Caki2 (cell line): Measurements from ENCODE around the gene EVC2. TPM values are rescaled to one million over a fixed set of nuclear protein-coding genes. Genes with fewer than 3 reads are reported as not detected.

Experiments used
- DNase-seq: peaks from one replicate; pipeline ENCODE4 v3.0.0-alpha.2; 2015; ENCODE audit warnings: low read depth
- in situ Hi-C: cut with HindIII; loops from 2 replicates; pipeline ENCODE4 v1.10.0; 2016; ENCODE audit warnings: low sequenced_read_pairs, low pct_unique_long_range_greater_than_20kb, mixed read lengths
- total RNA-seq: library from RNA; depleted of rRNA; stranded (reverse); fragments of >200 nt; shearing (Covaris generic); gene quantifications from 2 replicates; pipeline ENCODE4 v1.2.3, GENCODE V29; 2014; ENCODE audit warnings: low replicate concordance

EVC2 gene
- total RNA-seq, 1 experiment from 2014 or later: not detected

DNA sequence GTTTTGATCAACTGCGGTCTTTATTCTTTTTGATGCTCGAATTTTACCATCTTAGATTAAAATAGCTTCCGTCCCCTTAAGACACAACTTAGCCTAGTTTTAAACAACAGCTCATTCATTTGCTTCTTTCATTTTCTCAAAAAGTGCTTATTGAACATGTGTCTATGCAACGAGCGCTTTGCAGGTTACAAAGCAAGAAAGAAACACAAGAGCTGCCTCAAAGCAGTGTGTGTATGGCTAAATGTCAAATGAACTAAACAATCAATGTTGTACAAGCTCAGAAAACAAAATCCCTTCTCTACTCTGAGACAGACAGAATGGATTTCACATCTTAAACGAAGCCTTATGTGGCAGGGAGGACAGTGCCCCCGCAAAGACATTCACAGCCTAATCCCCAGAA, 61.0 kb downstream of the EVC2 start:
- in situ Hi-C loops: no loop called here
- no peak for DNase-seq

DNA sequence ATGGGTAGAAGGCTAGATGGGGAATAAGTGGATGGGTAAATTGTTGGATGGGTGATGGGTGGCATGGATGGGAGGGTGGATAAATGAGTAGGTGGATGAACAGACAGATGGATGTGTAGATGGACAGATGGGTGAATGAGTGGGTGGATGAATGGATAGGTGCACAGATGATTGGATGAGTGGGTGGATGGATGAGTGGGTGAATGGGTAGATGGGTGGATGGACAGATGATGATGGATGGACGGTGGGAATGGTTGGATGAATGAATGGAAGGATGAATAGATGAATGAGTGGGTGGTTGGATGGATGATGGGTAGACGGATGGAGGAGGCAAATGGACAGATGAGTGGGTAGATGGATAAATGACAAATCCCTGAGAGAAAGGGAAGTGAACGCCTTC, 68.3 kb downstream of the EVC2 start:
- DNase-seq: no peak
- in situ Hi-C loops: no loop called here

DNA sequence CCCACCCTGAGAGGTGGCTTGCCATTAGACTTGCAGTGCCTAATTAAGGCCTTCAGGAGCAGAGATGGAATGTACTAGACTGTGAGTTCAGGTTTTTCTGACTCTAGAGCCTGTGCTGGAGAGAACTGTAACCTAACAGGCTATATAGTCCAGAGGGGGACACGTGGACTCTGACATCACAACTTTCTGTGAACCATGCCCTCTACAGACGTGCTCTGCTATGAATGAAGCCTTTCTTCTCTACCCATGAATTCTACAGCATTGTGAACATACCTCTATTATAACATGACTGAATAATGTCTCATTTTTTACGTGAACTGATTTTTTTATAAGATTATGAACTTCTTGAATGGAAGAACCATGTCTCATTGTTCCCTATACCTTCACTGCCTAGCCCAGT, 68.8 kb downstream of the EVC2 start:
- no peak for DNase-seq
- in situ Hi-C loops: no loop called here

DNA sequence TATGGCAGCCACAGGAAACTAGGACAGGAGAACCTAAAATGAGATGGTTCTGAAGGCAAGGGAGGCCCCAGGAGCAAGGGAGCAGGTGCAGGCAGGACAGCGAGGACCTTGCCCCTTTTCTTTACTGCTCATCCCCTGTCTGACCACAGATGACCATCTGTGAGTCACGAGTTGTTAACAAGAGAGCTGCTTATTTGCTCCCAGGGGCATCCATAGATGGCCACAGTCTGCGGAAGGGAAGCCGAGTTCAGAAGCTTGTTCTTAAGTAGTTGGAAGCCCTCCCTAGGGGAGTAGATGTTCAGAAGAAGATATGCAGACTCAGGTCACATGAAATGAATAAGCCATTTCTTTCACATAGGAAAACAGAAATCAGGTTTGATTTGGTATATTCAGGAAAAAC, 69.4 kb downstream of the EVC2 start:
- no peak for DNase-seq
- in situ Hi-C loops: no loop called here

DNA sequence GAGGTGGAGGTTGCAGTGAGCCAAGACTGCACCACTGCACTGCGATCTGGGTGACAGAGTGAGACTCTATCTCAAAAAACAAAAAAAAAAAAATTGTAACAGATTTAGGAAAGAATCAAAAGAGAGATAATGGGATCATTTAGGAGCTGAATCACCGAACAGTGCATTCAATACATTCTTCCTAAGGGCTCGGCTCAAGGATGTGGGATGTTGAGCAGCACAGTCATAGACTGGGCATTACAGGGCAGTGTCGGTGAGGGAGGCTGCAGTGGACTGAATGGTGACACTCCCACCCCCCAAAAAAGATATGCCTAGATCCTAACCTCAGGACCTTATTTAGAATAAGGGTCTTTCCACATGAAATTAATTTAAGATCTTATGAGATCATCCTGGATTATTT, 70.0 kb downstream of the EVC2 start:
- in situ Hi-C loops: no loop called here
- no peak for DNase-seq

DNA sequence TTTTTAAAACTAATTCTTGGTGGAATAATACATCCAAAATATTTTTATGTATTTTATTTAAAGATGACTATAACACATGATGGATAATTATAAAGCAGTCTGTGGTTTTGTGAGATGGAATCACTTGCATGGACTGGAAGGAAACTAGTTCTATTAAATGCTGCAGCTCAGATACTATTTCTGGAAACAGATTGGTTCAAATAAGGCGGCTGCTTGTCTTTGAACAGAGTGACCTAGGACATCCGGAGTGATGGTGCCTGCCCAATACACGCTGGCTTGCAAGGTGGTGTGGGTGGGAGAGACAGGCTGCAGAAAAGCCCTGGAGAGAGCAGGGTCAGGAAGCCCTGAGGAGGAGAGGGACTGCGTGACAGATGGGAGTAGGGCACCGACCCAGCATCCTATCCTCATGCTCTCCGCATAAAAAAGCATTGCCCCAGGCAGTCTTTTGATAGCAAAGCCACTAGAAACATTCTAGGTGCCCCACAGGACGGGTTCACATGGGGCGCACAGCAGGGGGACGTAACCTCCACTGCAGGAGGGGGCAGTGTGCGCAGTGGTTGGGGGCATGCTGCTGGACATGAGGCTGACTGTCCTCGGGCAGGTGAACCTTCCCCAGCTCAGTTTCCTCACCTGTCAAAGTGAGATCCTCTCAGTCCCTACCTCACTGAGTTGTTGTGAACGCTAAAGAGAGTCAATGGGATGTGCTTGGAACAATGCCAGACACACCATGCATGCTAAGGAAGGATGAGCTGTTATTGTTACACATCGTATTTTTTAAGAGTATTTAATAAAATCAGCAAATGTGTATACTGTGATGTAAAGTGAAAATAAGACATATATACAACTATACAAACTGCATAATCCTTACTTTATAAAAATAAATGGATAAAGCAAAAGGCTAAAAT, 71.3 kb downstream of the EVC2 start:
- in situ Hi-C loops: no loop called here
- DNase-seq: no peak

DNA sequence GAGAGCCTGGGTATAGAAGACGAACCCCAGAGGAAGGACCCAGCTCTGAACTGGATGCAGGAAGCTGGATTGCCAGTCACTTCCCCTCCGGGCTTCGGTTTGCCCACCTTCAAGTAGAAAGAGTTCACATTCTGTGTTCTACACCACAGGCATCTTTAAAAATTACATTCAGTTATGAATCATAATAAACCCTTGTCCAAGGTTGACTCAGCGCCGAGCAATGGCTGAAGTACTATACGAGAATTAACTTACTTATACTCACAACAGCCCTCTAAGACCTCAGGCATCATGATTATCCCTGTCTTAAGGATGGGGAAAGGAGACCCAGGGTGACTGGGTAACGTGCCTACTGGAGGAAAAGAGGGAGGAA, 72.5 kb downstream of the EVC2 start:
- in situ Hi-C loops: no loop called here
- no peak for DNase-seq

DNA sequence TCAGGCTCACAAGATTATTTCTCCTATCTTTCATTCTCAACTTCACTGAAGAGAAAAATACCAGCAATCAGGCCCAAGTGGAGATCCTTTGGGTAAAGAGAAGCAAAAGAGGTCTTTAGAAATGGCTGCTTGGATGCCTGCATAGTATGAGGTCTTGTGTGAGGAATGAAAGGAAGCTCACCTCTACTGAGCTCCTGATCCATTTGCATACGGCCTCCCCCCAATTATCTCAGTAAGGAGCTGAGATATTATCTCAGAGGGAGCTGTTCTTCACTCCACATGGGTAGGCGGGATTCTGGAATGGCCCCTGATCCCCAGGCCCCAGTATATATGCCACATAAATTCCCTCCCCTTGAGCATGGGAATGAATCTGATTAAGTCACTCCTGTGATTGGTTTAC, 75.8 kb downstream of the EVC2 start:
- DNase-seq: no peak
- in situ Hi-C loops: no loop called here

DNA sequence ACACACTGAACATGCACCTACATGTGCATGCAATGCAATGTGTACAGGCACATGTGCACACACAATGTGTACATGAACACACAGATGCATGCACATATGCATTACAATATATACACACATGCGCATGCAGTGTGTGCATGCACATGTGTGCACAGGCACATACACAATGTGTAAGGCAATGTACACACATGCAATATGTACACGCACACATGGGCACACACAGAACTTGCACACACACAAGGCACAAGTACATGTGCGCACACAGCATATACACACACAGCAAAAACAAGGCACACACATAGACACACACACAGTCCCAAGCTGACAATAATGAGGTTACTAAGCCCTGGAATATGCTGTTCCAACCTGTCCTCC, 76.3 kb downstream of the EVC2 start:
- DNase-seq: no peak
- in situ Hi-C loops: no loop called here

DNA sequence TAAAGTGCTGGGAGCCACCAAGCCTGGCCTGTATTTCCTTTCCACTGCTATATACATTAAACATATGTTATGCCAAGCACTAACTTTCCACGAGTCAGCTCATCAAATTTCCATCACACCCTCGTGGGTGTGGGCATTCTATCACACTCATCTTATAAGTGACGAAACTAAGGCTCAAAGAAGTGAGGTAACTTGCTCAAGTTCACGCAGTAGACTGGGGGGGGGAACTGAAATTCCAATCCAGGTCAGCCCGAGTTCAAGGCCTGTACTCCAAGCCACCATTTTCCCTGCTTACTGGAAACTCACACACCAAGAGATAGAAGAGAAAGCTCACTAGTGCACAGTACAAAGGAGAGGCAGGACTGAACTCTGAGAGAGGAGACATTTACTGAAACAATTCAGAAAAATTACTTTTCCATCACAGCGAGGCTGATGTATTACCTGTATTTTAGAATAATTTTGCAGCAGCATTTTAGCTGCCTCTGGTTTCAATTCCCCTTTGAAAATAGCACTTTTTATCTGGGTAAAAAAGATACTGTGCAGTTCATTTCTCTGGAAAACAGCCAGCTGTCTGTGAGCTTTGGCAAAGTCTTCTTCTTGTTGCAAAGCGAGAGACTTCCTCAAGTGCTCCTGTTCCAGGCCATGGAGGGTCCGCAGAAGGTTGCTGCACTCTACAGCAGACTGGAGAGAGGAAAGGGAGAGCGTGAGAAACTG, 76.8 kb downstream of the EVC2 start:
- DNase-seq: no peak
- in situ Hi-C loops: no loop called here

DNA sequence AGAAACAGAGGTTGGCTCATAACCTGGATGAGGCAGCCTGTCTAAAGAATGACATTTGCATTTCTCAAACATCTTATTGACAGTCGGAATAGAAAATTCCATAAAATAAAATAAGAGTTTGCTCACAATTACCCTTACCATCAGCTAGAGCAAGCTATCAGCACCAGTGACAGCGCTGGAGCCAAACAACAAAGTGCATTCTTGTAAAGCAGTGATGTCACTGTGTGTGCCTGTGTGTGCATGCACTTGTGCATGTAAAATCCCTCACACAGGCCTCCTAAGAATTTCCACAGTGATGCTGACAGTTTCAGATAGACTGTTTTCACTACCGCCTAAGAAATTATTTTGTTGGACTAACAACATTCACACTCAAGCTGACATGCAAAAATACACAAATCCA, 77.6 kb downstream of the EVC2 start:
- in situ Hi-C loops: no loop called here
- DNase-seq: no peak

DNA sequence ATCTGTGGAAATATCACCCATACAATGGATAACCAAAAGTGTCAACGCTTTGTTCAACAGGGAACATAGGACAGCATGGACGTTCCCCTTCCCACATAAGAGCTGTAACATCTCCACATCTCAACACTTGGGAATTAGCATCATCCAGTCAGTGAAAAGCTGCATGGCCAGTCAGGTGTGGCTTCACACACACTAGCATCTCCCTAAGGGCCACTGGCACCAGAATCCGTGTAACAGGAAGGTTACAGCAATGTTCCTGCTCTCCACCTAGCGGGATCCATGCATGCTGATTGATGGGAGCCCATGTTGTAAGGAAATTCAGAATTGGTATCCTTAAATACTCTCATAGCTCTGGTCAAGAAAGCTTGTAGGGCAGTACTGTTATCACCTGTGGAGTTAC, 78.8 kb downstream of the EVC2 start:
- no peak for DNase-seq
- in situ Hi-C loops: no loop called here

DNA sequence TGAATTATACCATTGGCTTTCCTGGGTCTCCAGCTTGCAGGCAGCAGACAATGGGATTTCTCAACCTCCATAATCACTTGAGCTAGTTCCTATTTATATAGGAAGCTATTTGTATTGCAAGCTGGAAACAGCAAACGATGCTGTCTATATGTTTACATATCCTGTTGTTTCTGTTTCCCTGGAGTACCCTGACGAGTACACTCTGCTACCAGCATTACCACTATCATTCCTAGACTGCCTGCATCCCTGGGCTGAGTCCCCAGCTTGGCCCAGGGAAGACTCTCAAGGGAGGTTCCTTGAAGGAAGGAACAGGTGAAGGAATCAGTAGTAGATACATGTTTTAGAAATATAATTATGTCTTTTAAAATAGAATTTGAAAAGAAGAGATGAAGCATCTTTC, 81.4 kb downstream of the EVC2 start:
- in situ Hi-C loops: no loop called here
- DNase-seq: no peak

DNA sequence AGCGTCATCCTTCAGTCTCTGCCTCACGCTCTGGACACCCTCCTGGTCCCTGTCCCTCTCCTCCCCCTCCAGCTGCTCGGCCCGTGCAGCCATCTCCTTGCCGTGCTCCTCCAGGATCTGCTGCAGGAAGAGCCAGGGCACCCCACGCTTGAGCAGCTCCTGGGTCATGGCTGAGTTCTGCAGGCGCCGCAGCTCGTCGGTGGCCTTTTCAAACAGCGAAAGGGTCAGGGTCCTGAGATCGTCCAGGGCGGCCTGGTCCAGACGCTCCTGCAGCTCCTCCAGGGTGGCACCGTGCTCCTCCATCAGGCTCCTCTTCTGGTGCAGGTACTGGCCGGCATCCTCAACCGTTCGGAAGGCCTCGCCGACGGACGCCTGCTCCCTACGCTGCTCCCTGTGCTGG, 85.8 kb downstream of the EVC2 start:
- in situ Hi-C loops: no loop called here
- DNase-seq: no peak

DNA sequence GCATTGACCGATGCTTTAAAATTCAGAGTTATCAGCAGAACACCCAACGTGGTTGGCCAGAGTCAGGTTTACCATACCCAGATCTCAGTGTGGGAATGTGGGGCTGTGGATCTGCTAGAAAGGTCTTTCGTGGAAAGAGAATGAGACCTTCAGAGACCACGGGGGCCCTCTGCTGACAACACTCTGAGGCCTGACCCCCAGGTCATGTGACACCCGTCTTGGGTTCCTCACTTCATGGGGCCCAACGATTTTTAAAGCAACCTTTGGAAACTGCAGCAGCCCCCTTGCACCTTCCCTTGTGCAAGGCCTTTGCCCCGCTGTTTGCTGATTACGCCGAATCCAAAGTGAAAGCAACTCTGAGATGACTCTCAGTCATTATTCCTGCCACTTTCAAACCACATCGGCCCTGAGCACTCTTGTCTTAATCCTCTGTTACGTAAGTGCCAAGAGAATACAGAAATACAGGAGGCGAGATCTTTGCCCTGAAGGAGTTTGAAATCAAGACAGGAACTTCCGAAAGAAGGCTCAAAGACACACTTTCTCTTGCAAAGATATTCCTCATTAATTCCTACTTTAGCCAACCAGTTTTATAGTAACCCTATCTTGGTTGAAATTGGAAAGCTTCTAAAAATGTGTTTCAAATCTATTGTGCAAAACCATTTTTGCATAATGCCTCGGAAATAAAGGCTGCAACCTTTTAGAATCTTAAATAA, 88.3 kb downstream of the EVC2 start:
- in situ Hi-C loops: no loop called here
- DNase-seq: no peak

DNA sequence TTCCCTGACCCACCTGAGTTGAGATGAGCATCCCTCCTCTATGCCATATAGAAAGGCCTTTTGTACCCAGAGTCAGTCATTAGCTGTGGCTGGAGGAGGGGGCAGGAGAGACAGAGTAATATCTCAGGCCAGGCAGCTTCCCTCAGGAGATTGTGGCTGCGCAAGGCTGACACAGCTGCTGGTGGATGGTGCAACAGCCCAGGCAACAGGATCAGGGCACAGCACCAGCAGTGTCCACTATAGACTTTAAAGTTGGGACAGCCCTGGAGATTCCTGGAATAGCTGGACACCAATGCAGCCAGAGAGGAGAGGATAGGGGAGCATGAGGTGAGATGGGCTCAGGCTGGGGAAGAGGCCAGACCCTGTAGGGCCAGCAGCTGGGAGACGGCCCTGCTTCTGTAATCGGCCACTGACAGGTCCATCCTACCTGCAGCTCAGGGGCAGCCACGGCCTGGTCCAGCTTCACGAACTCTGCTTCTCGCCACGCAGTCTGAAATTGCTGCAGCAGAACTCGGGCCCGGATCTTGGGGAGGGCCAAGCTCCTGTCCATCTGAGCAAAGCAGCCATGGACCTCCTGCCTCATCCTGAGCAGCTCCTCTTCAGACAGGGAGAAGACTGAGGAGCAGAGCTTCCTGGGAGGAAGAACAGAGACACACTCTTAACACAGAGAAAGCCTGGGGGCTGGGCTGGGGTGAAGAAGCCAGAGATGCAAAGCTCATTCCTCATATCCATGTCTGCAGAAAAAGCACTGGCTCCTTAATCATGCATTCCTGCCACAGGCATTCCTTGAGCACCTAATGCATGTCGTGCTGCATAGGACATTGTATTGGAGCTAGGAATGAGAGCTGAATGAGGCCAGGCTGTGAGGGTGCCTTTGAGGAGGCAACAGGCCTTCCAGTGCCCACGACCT, 90.1 kb downstream of the EVC2 start:
- no peak for DNase-seq
- in situ Hi-C loops: no loop called here

DNA sequence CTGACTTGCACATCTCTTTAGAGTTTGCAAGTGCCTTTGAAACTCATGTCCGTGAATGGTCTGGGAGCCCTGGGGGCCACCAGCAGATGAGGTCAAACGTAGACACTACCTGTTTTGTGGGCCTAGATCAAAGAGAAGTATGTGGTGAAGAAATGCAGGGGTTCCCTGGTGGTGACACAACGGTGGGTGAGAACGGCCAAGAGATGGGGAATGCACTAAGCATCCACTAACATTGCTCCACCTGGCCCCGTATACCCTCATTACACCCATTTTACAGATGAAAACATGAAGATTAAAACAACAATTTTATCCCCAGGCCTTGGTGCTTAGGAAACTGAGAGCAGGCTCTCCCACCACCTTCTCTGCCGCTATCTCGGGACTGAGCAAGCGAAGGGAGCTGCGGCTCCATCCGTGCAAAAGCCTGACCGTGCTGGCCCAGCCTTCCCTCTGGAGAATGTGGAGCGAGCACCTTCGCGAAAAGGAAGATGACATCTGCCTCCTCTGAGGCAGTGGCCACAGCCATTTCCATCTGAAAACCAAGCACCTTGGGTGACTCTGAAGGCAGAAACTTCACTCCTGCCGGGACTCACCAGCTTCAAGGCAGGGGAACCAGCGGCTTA, 91.9 kb downstream of the EVC2 start:
- no peak for DNase-seq
- in situ Hi-C loops: no loop called here

DNA sequence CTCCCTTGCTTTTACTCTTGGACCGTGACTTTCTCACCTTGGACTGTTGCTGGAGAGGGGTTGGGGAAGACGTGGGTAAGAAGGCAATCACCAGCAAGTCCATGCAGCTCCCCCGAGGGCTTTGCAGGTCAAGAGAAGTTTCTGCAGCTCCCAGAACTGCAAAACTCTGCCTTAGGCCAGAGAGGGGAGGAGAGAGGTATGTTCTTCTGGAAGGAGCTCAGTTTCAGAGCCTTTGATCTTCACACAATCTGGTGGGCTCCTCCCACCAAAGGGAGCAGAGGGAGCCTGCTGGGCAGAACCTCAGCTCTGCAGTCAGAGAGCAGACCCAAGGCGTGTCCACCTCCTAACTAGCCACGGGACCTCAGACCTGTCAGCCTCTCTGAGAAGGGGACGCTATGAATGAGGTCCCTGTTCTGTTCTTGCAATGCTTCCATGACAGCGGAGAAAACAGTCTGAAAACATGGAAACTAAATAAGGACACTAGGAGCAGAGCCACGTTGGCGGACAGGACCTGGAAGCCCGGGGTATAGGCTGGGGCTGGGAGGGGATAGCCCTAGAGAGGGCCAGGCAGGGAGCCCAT, 92.8 kb downstream of the EVC2 start:
- in situ Hi-C loops: no loop called here
- no peak for DNase-seq
